Measurements from ENCODE around the gene CNOT6.

GRCh38 chr5:180533845-180534244 lies 39.7 kb downstream of the CNOT6 start:
- TF ChIP-seq CTCF (IDR thresholded peaks at IDR 0.05) (no peak), POLR2A (IDR thresholded peaks at IDR 0.05) (no peak), EP300 (IDR thresholded peaks at IDR 0.05) (no peak), POLR2AphosphoS5 (IDR thresholded peaks at IDR 0.05) (no peak)

All from stomach (tissue), 4 donors.